Right lobe of liver (tissue), 4 donors: ENCODE results near the gene MMS19.

Experiments
- CTCF ChIP-seq, 4 donors: fragments of 200-600 bp in 3 of 4; fragments of 450-650 bp in 1 of 4; IDR thresholded peaks; one replicate each; pipeline versions ENCODE4 v1.5.1 to v1.8.0; 2016 to 2022; ENCODE audit warnings: antibody characterized with exemption in 4 of 4, mild to moderate bottlenecking in 2 of 4
- POLR2A ChIP-seq: fragments of 450-650 bp; IDR thresholded peaks from one replicate; pipeline ENCODE4 v1.6.1; 2017; ENCODE audit warnings: antibody characterized with exemption, mild to moderate bottlenecking
- donor health status: DM: no; HTN: no; CAD: no.
- donor health status: DM: no; HTN: no; CAD: no.
- donor health status: DM: no; HTN: yes; CAD: no.

DNA sequence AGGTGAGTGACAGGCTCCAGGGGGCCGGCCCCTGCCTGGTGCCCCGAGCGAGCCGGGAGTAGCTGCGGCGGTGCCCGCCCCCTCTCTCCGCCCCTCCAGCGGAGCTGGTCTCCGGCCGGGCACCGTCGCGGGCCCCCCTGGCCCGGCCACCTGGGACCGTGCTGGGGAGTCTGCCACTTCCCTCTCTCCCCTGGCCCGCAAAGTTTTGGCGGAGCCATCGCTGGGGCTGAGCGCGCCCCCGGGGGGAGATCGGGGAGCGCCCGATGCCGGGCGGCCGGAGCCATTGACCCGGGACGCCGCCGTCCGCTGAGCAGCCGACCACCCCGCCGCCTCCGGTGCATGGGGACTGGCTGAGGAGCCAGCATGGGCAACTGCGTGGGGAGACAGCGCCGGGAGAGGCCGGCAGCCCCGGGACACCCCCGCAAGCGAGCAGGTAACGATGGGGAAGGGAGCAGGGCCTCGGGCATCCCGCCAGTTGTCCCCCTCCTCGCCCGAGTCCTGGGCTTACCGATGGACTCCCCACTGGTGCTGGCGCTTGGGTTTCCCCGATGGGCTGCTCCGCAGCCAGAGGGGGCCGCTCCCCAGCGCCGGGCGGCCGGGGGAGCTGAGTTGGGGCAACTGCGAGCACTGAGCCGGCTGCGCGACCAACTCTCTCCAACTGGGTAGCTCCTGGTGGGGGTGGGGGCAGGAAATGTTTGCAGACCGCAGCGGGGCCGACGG, 779 bp upstream of the MMS19 start, which contains the start of gene UBTD1:
- TF ChIP-seq CTCF (IDR thresholded peaks at IDR 0.05) (no peak), POLR2A (peak; percentile 5)
